Placental pericyte (primary cell): ENCODE data around the gene CAMK2N1. TPM values are rescaled to one million over a fixed set of nuclear protein-coding genes. Genes with fewer than 3 reads are reported as not detected.

Experiments
- total RNA-seq: library from RNA; depleted of rRNA; stranded (reverse); fragments of >200 nt; gene quantifications from 2 replicates; pipeline ENCODE4 v1.2.3, GENCODE V29; 2012

CAMK2N1 gene
- total RNA-seq: 6.3 and 24.1 TPM in 2 replicates

DNA sequence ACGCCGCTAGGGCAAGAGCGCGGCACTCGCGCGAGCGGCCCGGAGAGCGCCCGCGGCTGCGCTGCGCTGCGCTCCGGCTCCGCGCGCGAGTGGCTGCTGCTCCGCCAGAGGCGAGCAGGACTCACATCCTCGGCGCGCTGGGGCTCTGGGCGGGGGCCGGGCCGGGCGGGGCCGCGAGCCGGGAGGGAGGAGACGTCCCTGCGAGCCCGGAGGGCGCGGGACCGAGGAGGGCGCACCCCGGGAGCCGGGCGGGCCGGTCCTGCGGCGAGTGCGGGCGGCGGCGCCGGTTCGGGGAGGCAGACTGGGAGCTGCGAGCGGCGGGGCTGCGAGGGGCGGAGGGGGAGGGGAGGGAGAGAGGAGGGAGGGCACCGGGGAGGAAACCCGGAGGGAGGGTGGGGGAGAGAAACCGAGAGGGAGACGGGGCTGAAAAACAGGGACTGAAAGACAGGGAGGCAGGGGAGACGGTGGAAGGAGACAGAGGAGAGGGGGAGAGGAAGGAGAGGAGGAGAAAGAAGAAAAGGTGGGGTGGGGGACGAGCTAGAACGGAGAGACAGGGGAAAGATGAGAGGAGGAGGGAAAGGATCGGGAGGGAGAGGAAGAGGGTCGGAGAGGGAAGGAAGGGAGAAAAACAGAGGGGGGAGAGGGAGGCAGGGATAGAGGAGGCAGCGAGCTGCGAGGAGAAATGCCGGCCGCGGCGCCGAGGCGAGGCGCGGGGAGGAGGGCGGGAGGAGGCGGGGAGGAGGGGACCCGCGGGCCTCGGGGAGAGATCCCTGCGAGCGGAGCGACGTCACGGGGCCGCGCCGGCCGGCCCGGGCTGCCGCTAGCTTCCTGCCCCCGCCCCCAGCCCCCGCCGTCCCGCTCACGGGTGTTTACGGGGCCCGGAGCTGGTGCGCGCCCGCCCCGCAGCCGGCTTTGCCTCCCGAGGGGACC lies at the start of gene CAMK2N1:
CAMK2N1 (minus strand) TSS at position 684 of the 930 bp plus-strand sequence. CDS start 831 bp downstream, outside the sequence.

DNA sequence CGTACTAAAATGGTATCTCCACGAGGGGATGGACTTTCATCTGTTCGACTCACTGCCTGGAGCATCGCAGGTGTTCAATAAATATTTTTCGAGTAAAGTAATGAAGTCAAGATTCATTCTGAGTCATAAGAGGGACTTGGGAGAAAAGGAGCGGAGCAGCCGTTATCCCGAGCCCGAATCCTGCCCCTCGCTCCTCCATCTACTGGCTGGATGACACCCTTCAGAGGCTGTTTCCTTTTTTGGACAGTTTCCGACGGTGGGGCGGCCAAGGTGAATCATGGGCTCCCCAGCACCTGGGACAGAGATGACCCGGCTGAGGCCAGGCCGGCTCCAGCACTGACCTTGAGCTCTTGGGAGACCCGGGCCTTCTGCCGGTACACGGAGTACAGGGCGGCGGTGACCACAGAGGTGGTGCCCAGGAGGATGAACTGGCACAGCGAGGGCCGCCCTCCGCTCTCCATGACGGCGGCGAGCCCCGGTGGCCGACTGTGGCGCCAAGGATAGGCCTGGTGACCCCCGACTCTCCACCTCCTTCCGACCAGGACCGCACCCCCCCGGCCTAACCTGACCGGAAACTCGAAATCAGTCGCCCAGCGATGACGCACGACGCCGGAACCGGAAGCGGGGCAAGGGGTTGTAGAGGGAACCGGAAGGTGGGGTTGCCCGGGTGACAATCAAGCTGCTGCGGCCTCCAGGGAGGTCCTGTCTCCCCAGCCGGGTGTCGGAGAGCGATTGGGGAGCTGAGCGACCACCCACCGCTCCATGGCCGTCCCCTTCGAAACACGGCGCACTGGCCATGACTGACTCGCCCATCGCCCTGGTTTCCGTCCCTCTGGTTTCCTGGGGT lies 21.8 kb upstream of the CAMK2N1 start, which contains the start of gene MUL1:
MUL1 (minus strand) TSS at position 588 of the 847 bp plus-strand sequence; CDS start at position 461, 127 bp downstream.

Other genes with a start within 250 kb of the CAMK2N1 start
- gene VWA5B1, start 195.3 kb downstream of the CAMK2N1 start, total RNA-seq: not detected in 2 replicates
- gene MUL1, start 21.9 kb upstream of the CAMK2N1 start, total RNA-seq: 47.9 and 57.0 TPM in 2 replicates
- under 0.01 TPM in 1 of 2 replicates, not detected in the other for gene FAM43B, start 66.4 kb upstream of the CAMK2N1 start, total RNA-seq
- 0.66 and 2.0 TPM in 2 replicates for gene CDA, start 102.9 kb upstream of the CAMK2N1 start, total RNA-seq
- gene PINK1, start 147.2 kb upstream of the CAMK2N1 start, total RNA-seq: 52.7 and 55.7 TPM in 2 replicates
- 222 and 372 TPM in 2 replicates for gene DDOST, start 175.2 kb upstream of the CAMK2N1 start, total RNA-seq
- 1.6 and 2.6 TPM in 2 replicates for gene KIF17, start 231.8 kb upstream of the CAMK2N1 start, total RNA-seq
- gene SH2D5, start 246.5 kb upstream of the CAMK2N1 start, total RNA-seq: 6.7 and 13.8 TPM in 2 replicates